Muscle layer of duodenum (tissue), 2 donors: ENCODE results near the gene EXOC6B.

ENCODE experiments used
- H3K27ac ChIP-seq: one replicate; pipeline ENCODE4 v1.7.0; 2013; ENCODE audit warnings: mild to moderate bottlenecking, low read length
- H3K27me3 ChIP-seq: one replicate; pipeline ENCODE4 v1.7.0; 2013; ENCODE audit warnings: low read depth, mild to moderate bottlenecking, control low read depth, low read length
- H3K36me3 ChIP-seq, 2 donors: one replicate each; pipeline ENCODE4 v1.7.0; 2013; ENCODE audit warnings: low read length in 2 of 2, control low read depth in 1 of 2, mild to moderate bottlenecking in 1 of 2; ENCODE audit not compliant: insufficient read depth in 2 of 2, control insufficient read depth in 1 of 2
- H3K4me1 ChIP-seq, 2 donors: one replicate each; pipeline ENCODE4 v1.7.0; 2013; ENCODE audit warnings: low read length in 2 of 2, mild to moderate bottlenecking in 2 of 2, control low read depth in 1 of 2, moderate library complexity in 1 of 2; ENCODE audit not compliant: insufficient read depth in 2 of 2, control insufficient read depth in 1 of 2
- H3K4me3 ChIP-seq, 2 donors: one replicate each; pipeline ENCODE4 v1.7.0; 2013; ENCODE audit warnings: low read length in 2 of 2, low read depth in 1 of 2, mild to moderate bottlenecking in 1 of 2
- H3K9me3 ChIP-seq, 2 donors: one replicate each; pipeline ENCODE4 v1.7.0; 2013; ENCODE audit warnings: low read length in 2 of 2, control low read depth in 1 of 2, mild to moderate bottlenecking in 1 of 2; ENCODE audit not compliant: control insufficient read depth in 1 of 2
- donor health status: healthy.

EXOC6B gene

DNA sequence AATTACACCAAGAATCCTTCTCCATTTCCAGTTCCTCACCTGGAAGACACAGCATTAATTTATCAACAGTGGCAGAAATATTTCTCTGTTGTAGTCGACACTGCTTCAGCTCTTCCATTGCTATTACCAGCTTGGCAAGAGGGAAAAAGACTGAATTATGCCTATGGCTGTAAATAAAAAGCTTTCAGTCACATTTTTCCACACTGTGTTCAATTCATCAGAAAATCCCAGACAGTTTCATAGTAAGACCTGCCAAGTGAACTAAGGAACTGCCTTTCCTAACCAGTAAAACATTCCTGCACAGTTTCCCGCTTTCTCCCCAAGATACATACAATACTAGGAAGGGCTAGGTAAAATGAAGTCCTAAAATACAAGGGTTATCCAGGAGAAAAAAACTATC lies 94.7 kb downstream of the EXOC6B start:
- no peak overlapping the region for H3K4me3 ChIP-seq
- no peaks in the 10 kb centered on the region for H3K9me3 ChIP-seq
- peaks cover 0 to 5% of the 10 kb centered on the region in 2 donors for H3K4me1 ChIP-seq
- H3K27me3 ChIP-seq, result no peaks in the 10 kb centered on the region
- H3K36me3 ChIP-seq, result no peaks in the 10 kb centered on the region
- H3K27ac ChIP-seq, result no peak overlapping the region

DNA sequence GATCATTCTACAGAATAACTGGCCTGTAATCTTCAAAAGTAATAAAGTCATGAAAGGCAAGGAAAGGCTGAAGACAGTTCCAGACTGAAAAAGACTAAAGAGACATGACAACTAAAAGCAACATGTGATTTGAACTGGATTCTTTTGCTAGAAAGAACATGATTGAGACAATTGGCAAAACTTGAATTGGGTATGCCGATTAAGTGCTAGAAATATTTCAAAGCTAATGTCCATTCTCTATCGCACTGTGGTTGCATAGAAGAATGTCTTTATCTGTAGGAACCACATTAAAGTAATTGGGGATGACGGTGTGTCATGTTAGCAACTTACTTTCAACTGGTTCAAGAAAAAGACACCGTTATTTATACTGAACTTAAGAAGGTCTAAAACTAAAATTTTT lies 98.5 kb downstream of the EXOC6B start:
- no peak overlapping the region for H3K27ac ChIP-seq
- no peaks in the 10 kb centered on the region for H3K36me3 ChIP-seq
- no peak overlapping the region for H3K4me3 ChIP-seq
- no peaks in the 10 kb centered on the region for H3K9me3 ChIP-seq
- no peaks in the 10 kb centered on the region for H3K27me3 ChIP-seq
- H3K4me1 ChIP-seq, result peaks cover 4 to 19% of the 10 kb centered on the region in 2 donors

DNA sequence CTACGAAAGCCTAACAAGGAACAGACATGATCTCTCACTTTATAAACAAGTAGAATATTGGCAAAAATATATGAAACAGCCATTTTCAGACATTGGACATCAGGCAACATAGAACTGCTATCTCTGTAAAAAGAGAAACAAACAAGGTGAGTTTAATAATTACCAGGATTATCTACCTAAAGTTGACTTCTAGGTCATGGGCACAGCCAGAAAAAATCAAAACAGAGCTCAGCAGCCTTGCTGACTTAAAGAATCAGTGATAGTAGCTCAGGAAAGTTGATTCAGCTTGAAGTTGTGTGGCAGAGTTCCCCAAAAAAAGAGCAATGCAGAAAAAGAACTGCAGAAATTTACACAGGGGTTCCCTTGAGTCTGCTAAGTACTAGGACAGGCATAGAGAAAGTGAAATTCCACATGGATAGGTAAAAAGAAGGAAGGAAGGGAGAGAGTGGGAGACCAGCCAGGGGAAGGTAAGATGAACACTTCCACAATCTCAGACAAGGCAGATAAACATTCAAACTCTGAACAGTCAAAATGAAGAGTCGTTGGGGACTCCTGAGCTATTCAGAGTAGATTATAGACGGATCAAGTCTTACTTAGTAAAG lies 102.0 kb downstream of the EXOC6B start:
- Histone ChIP-seq H3K4me3 (no peak overlapping the region), H3K27me3 (no peaks in the 10 kb centered on the region), H3K9me3 (no peaks in the 10 kb centered on the region), H3K36me3 (no peaks in the 10 kb centered on the region), H3K27ac (no peak overlapping the region), H3K4me1 (peaks cover 4 to 22% of the 10 kb centered on the region in 2 donors)

DNA sequence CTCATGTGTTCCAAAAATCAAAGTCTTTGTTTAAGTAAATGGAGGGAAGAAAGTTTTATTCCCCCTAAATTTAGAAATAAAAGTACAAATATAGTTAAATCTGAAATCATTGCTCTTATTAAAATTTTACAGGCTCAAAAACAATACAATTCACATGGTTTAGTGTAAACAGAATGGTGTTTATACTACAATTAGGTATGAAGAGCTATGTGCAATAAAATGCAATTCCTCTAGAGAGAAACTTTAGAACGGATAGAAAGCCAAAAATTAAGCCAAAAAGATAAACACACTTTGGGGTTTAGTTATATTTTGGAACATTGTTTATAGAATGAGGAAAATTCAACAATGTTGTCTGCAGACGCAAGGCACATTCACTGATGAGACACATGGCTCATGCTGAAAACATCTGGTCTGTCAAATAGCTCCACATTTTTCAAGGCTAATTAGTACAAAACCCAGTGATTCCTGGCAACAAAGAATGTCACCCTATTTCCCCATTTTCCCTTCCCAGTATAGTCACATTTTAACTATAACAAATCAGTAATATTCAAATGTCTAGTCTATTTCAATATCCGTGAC lies 103.3 kb downstream of the EXOC6B start:
- no peaks in the 10 kb centered on the region for H3K36me3 ChIP-seq
- H3K27ac ChIP-seq, result no peak overlapping the region
- peaks cover 4 to 23% of the 10 kb centered on the region in 2 donors for H3K4me1 ChIP-seq
- H3K27me3 ChIP-seq, result no peaks in the 10 kb centered on the region
- H3K4me3 ChIP-seq, result no peak overlapping the region
- H3K9me3 ChIP-seq, result no peaks in the 10 kb centered on the region

DNA sequence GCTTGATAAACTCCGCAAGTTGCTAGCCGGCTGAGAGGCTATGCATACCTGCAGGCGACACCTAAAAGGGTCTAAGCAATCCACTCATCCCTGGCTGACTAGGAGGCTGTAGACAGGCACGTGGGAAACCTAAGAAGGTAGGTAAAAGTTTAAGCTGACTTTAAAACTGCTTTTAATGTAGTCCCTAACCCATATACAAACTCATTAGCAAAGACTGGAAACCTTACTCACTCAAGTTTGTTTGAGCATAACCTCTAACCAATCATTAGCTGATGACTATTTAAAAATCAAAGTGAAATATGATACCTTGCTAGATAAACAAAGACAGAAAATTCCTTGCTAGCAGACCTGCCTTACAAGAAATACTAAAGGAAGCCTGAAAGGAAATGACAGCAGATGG lies 106.4 kb downstream of the EXOC6B start:
- Histone ChIP-seq H3K4me1 (peaks cover 3 to 23% of the 10 kb centered on the region in 2 donors), H3K27ac (no peak overlapping the region), H3K27me3 (no peaks in the 10 kb centered on the region), H3K36me3 (peaks cover 0 to 7% of the 10 kb centered on the region in 2 donors), H3K4me3 (no peak overlapping the region), H3K9me3 (no peaks in the 10 kb centered on the region)

DNA sequence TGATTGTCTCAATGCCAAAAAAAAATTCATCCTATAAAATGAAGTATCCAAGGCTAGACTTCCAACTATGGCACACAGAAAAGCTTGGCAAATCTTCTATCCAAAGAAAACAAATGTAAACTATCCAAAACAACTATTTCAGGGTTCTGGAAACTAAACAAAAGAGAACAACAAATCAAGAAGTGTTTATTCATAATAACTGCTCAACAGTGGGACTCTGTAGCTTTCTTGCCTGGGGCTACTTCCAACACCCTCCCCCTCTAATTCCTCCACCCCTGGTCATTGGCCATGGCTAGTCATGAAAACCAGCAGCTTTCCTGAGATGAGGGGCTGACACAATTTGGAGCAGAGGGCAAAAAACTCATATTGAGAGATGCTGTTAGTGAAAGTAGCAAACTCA lies 107.0 kb downstream of the EXOC6B start:
- Histone ChIP-seq H3K4me3 (no peak overlapping the region), H3K9me3 (no peaks in the 10 kb centered on the region), H3K4me1 (peaks cover 0 to 23% of the 10 kb centered on the region in 2 donors), H3K36me3 (peaks cover 0 to 7% of the 10 kb centered on the region in 2 donors), H3K27ac (no peak overlapping the region), H3K27me3 (no peaks in the 10 kb centered on the region)

DNA sequence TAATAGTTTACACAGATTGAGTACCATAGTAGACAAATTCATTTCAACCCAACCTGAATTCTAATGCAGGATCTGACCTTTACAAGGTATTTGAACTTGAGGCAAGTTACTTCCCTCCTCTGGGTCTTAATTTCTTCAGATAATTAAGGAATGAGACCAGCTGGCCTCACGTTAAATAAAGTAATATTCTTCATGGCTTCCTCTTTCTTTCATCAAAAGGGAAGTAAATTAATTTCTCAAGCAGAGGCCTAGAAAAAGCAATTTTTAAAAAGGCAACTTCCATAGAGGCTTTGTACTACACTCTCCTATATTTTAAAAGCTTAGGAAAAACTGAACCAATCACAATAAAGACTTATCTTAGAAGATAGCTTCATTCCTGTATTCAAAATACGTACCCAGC lies 109.2 kb downstream of the EXOC6B start:
- peaks cover 0 to 7% of the 10 kb centered on the region in 2 donors for H3K36me3 ChIP-seq
- H3K27me3 ChIP-seq, result no peaks in the 10 kb centered on the region
- H3K4me3 ChIP-seq, result no peak overlapping the region
- H3K9me3 ChIP-seq, result no peaks in the 10 kb centered on the region
- H3K4me1 ChIP-seq, result peaks cover 0 to 8% of the 10 kb centered on the region in 2 donors
- no peak overlapping the region for H3K27ac ChIP-seq

DNA sequence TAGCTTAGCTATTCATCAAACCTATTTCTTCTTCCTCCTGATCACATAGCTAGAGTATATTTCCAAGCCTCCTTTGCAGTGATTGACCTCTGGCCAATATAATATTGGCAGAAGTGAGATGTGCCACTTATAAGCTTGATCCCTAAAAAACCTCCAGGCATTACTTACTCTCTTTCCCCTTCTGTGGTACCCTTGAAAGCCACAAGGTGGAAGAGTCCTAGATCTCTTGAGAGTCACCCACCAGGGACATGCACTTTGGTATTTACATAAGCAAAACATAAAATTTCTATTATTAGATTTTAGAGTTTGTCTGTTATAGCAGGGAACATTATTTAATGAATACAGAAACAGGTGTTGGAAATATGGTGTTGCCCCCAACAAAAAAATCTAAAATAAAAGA lies 112.0 kb downstream of the EXOC6B start:
- Histone ChIP-seq H3K4me3 (no peak overlapping the region), H3K27me3 (no peaks in the 10 kb centered on the region), H3K36me3 (peaks cover 0 to 7% of the 10 kb centered on the region in 2 donors), H3K9me3 (no peaks in the 10 kb centered on the region), H3K4me1 (peaks cover 0 to under 1% of the 10 kb centered on the region in 2 donors), H3K27ac (no peak overlapping the region)

DNA sequence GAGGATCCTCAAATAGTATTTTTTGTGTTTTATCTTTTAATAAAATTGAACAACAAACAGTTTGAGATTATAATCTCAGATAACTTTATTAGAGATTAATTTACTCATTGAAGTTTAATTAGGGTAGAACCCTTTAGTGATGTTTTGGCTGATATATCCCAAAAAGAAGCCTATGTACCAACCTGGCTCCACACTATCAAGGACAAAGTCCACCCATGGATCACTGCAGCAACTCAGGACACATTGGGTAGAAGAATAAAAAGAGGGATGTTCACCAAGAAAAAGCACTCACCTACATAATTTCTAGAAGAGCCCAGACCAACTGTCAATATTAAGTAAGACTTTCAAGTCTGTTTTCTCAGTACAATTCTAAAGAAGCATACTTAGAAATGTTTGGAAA lies 112.9 kb downstream of the EXOC6B start:
- no peaks in the 10 kb centered on the region for H3K4me1 ChIP-seq
- no peak overlapping the region for H3K4me3 ChIP-seq
- H3K27ac ChIP-seq, result no peak overlapping the region
- H3K27me3 ChIP-seq, result no peaks in the 10 kb centered on the region
- no peaks in the 10 kb centered on the region for H3K9me3 ChIP-seq
- H3K36me3 ChIP-seq, result peaks cover 0 to 7% of the 10 kb centered on the region in 2 donors

DNA sequence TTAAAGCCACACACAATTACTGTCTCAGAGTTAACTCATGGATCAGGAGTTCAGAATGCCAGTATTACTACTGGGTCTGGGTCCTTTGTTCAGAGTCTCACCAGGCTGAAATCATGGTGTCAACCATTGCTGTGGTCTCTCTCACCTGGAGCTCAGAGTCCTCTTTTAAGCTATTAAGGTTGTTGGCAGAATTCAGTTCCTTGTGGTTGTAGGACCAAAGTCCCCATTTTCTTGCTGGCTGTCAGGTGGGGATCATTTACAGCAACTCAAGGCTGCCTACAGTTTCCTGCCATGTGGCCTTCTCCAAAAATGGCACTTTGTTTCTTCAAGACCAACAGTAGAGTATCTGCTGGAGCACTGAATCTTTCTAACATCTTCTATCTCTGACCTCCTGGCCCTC lies 113.5 kb downstream of the EXOC6B start:
- no peak overlapping the region for H3K27ac ChIP-seq
- peaks cover 0 to 7% of the 10 kb centered on the region in 2 donors for H3K36me3 ChIP-seq
- no peaks in the 10 kb centered on the region for H3K27me3 ChIP-seq
- H3K4me1 ChIP-seq, result no peaks in the 10 kb centered on the region
- no peaks in the 10 kb centered on the region for H3K9me3 ChIP-seq
- H3K4me3 ChIP-seq, result no peak overlapping the region

DNA sequence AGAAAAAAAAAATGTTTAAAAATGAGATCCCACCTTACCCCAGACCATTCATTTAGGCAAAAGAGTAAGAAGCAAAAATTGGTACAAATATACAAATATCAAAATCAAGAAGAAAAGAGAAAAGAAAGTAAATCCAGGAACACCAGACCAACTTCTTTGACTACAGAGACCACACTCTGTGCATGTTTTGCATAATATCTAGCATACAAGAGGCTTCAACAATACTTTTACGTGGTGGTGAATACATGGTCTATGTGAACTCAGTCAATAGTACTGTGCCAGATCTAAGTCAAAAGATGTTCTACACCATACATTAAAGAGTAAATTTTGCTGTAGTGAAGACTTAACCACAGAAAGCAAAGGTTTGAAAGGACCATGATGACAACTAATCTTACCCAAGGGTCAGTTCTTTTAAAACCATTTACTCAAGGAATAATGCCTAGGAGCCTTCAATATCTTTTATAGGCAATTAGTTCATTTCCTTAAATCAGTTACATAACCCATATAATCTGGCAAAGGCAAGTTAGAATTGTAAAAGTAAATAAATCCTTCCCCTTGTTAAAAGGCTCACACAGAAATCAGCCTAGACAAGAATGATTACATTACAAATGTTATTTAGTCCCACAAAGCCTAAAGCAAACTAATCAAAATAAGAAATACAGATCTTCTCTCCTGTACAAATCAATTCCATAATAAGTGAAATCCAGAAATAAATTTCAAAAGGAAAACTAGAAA lies 115.2 kb downstream of the EXOC6B start:
- no peaks in the 10 kb centered on the region for H3K27me3 ChIP-seq
- peaks cover 0 to 2% of the 10 kb centered on the region in 2 donors for H3K36me3 ChIP-seq
- H3K4me3 ChIP-seq, result no peak overlapping the region
- no peak overlapping the region for H3K27ac ChIP-seq
- no peaks in the 10 kb centered on the region for H3K9me3 ChIP-seq
- no peaks in the 10 kb centered on the region for H3K4me1 ChIP-seq
